ENCODE results near the gene ATPAF1.

The ATPAF1 gene

DNA sequence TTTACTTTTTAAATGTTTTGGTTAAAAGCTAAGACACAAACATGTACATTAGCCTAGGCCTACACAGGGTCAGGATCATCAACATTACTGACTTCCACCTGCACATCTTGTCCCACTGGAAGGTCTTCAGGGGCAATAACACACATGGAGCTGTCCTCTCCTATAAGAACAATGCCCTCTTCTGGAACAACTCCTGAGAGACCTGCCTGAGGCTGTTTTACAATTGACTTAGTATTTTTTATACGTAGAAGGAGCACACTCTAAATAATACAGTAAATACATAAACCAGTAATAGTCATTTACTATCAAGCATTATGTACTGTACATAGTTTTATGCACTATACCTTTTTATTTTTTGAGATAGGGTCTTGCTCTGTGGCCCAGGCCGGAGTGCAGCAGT lies 37.4 kb downstream of the ATPAF1 start:
- Histone ChIP-seq H3K18ac (ENCODE audit: low read length) (no peak overlapping the region), H4K8ac (ENCODE audit: low read depth, low read length) (no peak overlapping the region), H2BK5ac (ENCODE audit: low read depth, low read length, poor library complexity) (no peak overlapping the region), H3K36me3 (ENCODE audit: control insufficient read depth in 1 of 2, insufficient read depth in 2 of 2, low read length in 2 of 2) (peaks cover 6 to 12% of the 10 kb centered on the region in 2 experiments), H3K23ac (ENCODE audit: low read length) (no peak overlapping the region), H3K4me3 (ENCODE audit: low read depth, low read length) (no peak overlapping the region), H2AK5ac (ENCODE audit: low read length) (no peak overlapping the region), H3K27me3 (ENCODE audit: insufficient read depth, low read length) (no peaks in the 10 kb centered on the region), H2AFZ (ENCODE audit: insufficient read depth, low read length, poor library complexity) (no peak overlapping the region), H4K91ac (ENCODE audit: low read depth, low read length) (no peak overlapping the region), H3K79me1 (ENCODE audit: low read length) (no peaks in the 10 kb centered on the region), H3K27ac (ENCODE audit: low read depth, low read length) (no peak overlapping the region), H4K12ac (ENCODE audit: low read depth, low read length) (no peak overlapping the region), H3K4ac (ENCODE audit: low read depth, low read length) (no peak overlapping the region), H2BK120ac (ENCODE audit: insufficient read depth, low read length, poor library complexity) (no peak overlapping the region), H3K14ac (ENCODE audit: low read length) (no peak overlapping the region), H3K4me1 (ENCODE audit: control insufficient read depth in 1 of 2, insufficient read depth in 2 of 2, low read length in 2 of 2) (no peaks in the 10 kb centered on the region), H3K4me2 (ENCODE audit: low read length) (no peak overlapping the region), H3K9me3 (ENCODE audit: insufficient read depth, low read depth, low read length) (no peaks in the 10 kb centered on the region), H3K79me2 (ENCODE audit: control insufficient read depth, insufficient read depth, low read length, poor library complexity) (no peaks in the 10 kb centered on the region), H2BK12ac (ENCODE audit: low read length) (no peak overlapping the region), H3K9ac (ENCODE audit: low read length) (no peak overlapping the region)
- WGBS (ENCODE audit: extremely low coverage, insufficient coverage, insufficient read length), result no CpG with 5 or more reads among the region's 2 CpGs
- no peak for DNase-seq

DNA sequence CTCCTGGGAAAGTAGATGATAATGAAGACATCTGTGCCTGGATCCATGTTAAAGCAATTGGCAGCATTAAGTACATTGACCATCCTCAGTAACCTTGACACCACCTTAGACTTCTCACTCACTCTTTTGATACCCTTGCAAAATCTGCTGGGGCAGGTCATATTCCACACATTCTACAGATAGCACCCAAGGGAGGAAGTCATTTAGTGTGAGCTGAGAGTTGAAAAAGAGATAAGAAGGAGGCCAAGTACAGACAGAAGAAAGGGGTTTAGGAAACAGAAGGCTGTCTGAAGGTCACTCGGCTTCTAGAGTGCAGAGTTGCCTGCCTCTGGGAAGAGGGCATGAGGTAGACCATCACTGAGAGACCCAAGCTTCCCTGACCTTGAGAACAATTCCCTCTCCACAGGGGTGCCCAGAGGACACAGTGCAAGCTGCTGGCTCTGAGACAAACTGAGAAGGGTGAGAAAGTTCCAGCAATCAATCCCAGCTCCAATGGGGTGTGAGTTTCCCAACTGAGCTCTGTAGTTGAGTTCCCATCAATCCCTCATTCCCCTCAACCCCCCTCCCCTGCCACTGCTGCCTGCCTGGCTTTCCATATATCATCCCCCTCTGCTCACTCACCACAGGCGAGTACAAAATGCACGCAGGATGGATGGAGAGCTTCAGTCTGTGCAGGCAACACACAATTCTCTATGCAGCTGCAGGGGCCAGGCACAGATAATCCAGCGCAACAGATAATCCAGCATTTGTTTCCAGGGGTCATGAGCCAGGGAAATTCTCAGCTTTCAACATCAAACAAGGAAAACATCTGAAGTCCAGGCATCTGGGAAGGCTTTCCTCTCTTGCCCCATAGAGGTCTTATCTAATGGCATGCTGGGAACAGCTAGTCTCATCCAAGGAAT lies 44.2 kb downstream of the ATPAF1 start:
- H4K91ac ChIP-seq (ENCODE audit: low read depth, low read length), result no peak overlapping the region
- H3K4me1 ChIP-seq (ENCODE audit: control insufficient read depth in 1 of 2, insufficient read depth in 2 of 2, low read length in 2 of 2), result no peaks in the 10 kb centered on the region
- H3K14ac ChIP-seq (ENCODE audit: low read length), result no peak overlapping the region
- no peak overlapping the region for H3K18ac ChIP-seq (ENCODE audit: low read length)
- H4K8ac ChIP-seq (ENCODE audit: low read depth, low read length), result no peak overlapping the region
- no peak overlapping the region for H3K4ac ChIP-seq (ENCODE audit: low read depth, low read length)
- no peaks in the 10 kb centered on the region for H3K9me3 ChIP-seq (ENCODE audit: insufficient read depth, low read depth, low read length)
- H2AK5ac ChIP-seq (ENCODE audit: low read length), result no peak overlapping the region
- no peak overlapping the region for H2BK12ac ChIP-seq (ENCODE audit: low read length)
- no peak overlapping the region for H2BK120ac ChIP-seq (ENCODE audit: insufficient read depth, low read length, poor library complexity)
- no peaks in the 10 kb centered on the region for H3K79me2 ChIP-seq (ENCODE audit: control insufficient read depth, insufficient read depth, low read length, poor library complexity)
- H2BK5ac ChIP-seq (ENCODE audit: low read depth, low read length, poor library complexity), result no peak overlapping the region
- peak in 1 of 2 donors; percentile 4 for DNase-seq
- no peak overlapping the region for H3K4me2 ChIP-seq (ENCODE audit: low read length)
- no peak overlapping the region for H3K23ac ChIP-seq (ENCODE audit: low read length)
- no peaks in the 10 kb centered on the region for H3K79me1 ChIP-seq (ENCODE audit: low read length)
- no peak overlapping the region for H3K4me3 ChIP-seq (ENCODE audit: low read depth, low read length)
- no CpG with 5 or more reads among the region's 4 CpGs for WGBS (ENCODE audit: extremely low coverage, insufficient coverage, insufficient read length)
- H3K9ac ChIP-seq (ENCODE audit: low read length), result no peak overlapping the region
- no peaks in the 10 kb centered on the region for H3K36me3 ChIP-seq (ENCODE audit: control insufficient read depth in 1 of 2, insufficient read depth in 2 of 2, low read length in 2 of 2)
- H3K27me3 ChIP-seq (ENCODE audit: insufficient read depth, low read length), result no peaks in the 10 kb centered on the region
- H4K12ac ChIP-seq (ENCODE audit: low read depth, low read length), result no peak overlapping the region
- no peak overlapping the region for H3K27ac ChIP-seq (ENCODE audit: low read depth, low read length)
- H2AFZ ChIP-seq (ENCODE audit: insufficient read depth, low read length, poor library complexity), result no peak overlapping the region

DNA sequence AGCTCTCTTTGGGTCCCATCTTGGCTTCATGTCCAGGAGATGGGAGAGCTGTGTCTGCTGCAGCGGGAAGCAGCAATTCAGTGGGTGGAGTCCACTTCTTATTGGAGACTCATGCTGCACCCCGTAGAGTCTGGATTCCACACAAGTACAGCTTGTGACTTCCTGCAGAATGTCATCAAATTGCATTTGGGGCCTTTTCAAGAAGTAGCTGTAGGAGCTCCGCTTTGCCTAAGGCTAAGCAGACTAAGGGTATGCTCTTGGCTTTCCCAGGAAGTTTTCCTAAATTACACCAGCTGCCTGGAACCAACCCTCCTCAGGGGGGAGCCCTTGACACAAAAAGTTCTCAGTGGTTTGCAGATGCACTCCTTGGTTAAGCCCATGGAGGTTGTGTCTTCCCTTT lies 45.8 kb downstream of the ATPAF1 start:
- Histone ChIP-seq H3K27ac (ENCODE audit: low read depth, low read length) (no peak overlapping the region), H4K91ac (ENCODE audit: low read depth, low read length) (no peak overlapping the region), H3K14ac (ENCODE audit: low read length) (no peak overlapping the region), H3K36me3 (ENCODE audit: control insufficient read depth in 1 of 2, insufficient read depth in 2 of 2, low read length in 2 of 2) (no peaks in the 10 kb centered on the region), H3K27me3 (ENCODE audit: insufficient read depth, low read length) (no peaks in the 10 kb centered on the region), H2AFZ (ENCODE audit: insufficient read depth, low read length, poor library complexity) (no peak overlapping the region), H3K9me3 (ENCODE audit: insufficient read depth, low read depth, low read length) (no peaks in the 10 kb centered on the region), H3K79me2 (ENCODE audit: control insufficient read depth, insufficient read depth, low read length, poor library complexity) (no peaks in the 10 kb centered on the region), H2BK120ac (ENCODE audit: insufficient read depth, low read length, poor library complexity) (no peak overlapping the region), H2AK5ac (ENCODE audit: low read length) (no peak overlapping the region), H3K23ac (ENCODE audit: low read length) (no peak overlapping the region), H4K8ac (ENCODE audit: low read depth, low read length) (no peak overlapping the region), H3K4me1 (ENCODE audit: control insufficient read depth in 1 of 2, insufficient read depth in 2 of 2, low read length in 2 of 2) (no peaks in the 10 kb centered on the region), H2BK12ac (ENCODE audit: low read length) (no peak overlapping the region), H2BK5ac (ENCODE audit: low read depth, low read length, poor library complexity) (no peak overlapping the region), H3K9ac (ENCODE audit: low read length) (no peak overlapping the region), H4K12ac (ENCODE audit: low read depth, low read length) (no peak overlapping the region), H3K4me3 (ENCODE audit: low read depth, low read length) (no peak overlapping the region), H3K79me1 (ENCODE audit: low read length) (no peaks in the 10 kb centered on the region), H3K18ac (ENCODE audit: low read length) (no peak overlapping the region), H3K4me2 (ENCODE audit: low read length) (no peak overlapping the region), H3K4ac (ENCODE audit: low read depth, low read length) (no peak overlapping the region)
- no CpG with 5 or more reads among the region's 3 CpGs for WGBS (ENCODE audit: extremely low coverage, insufficient coverage, insufficient read length)
- peak in 1 of 2 donors; percentile 52 for DNase-seq

DNA sequence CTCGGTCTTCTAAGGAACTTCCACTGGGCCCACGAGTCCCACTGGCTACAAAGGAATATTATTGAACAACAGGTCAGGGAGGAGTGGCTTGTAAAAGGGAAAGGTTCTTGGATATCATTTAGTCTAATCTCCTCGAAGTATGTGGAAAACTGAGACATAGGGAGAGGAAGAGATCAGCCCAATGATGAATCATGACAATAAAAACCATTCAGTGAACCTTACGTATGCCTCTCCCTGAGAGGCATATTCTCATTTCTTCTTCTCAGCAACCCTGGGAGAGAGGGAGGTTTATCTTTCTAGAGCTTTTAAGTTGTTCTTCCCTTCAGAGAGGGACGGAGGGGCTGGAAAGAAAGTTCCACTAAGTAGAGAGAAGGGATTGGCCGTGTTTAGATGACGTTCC lies 46.2 kb downstream of the ATPAF1 start:
- no peak overlapping the region for H4K8ac ChIP-seq (ENCODE audit: low read depth, low read length)
- H3K27ac ChIP-seq (ENCODE audit: low read depth, low read length), result no peak overlapping the region
- peaks cover 0 to 3% of the 10 kb centered on the region in 2 experiments for H3K4me1 ChIP-seq (ENCODE audit: control insufficient read depth in 1 of 2, insufficient read depth in 2 of 2, low read length in 2 of 2)
- no peaks in the 10 kb centered on the region for H3K27me3 ChIP-seq (ENCODE audit: insufficient read depth, low read length)
- H3K79me1 ChIP-seq (ENCODE audit: low read length), result peaks cover 2% of the 10 kb centered on the region
- no peak overlapping the region for H3K14ac ChIP-seq (ENCODE audit: low read length)
- no peak overlapping the region for H4K12ac ChIP-seq (ENCODE audit: low read depth, low read length)
- no peak overlapping the region for H2AK5ac ChIP-seq (ENCODE audit: low read length)
- no peak overlapping the region for H3K4ac ChIP-seq (ENCODE audit: low read depth, low read length)
- H3K18ac ChIP-seq (ENCODE audit: low read length), result no peak overlapping the region
- no peaks in the 10 kb centered on the region for H3K9me3 ChIP-seq (ENCODE audit: insufficient read depth, low read depth, low read length)
- no peak overlapping the region for H3K9ac ChIP-seq (ENCODE audit: low read length)
- no peak overlapping the region for H3K4me2 ChIP-seq (ENCODE audit: low read length)
- H2BK120ac ChIP-seq (ENCODE audit: insufficient read depth, low read length, poor library complexity), result no peak overlapping the region
- WGBS (ENCODE audit: extremely low coverage, insufficient coverage, insufficient read length), result no CpG with 5 or more reads among the region's 7 CpGs
- H2BK12ac ChIP-seq (ENCODE audit: low read length), result no peak overlapping the region
- no peak for DNase-seq
- H3K23ac ChIP-seq (ENCODE audit: low read length), result no peak overlapping the region
- no peak overlapping the region for H3K4me3 ChIP-seq (ENCODE audit: low read depth, low read length)
- no peak overlapping the region for H2BK5ac ChIP-seq (ENCODE audit: low read depth, low read length, poor library complexity)
- no peaks in the 10 kb centered on the region for H3K79me2 ChIP-seq (ENCODE audit: control insufficient read depth, insufficient read depth, low read length, poor library complexity)
- no peak overlapping the region for H2AFZ ChIP-seq (ENCODE audit: insufficient read depth, low read length, poor library complexity)
- no peak overlapping the region for H4K91ac ChIP-seq (ENCODE audit: low read depth, low read length)
- no peaks in the 10 kb centered on the region for H3K36me3 ChIP-seq (ENCODE audit: control insufficient read depth in 1 of 2, insufficient read depth in 2 of 2, low read length in 2 of 2)
